CD4-positive, alpha-beta T cell treated with Interleukin-4 for 4 hours (primary cell): ENCODE measurements around the gene MYBPC1.
"Not testable (repeated sequence)": the region's sequence is repeated elsewhere in the genome, so short reads cannot be mapped to it uniquely, and the experiment has no call there.

Experiments used
- DNase-seq: peaks from one replicate; pipeline ENCODE4 v3.0.0-alpha.2; 2020

Gene MYBPC1

DNA sequence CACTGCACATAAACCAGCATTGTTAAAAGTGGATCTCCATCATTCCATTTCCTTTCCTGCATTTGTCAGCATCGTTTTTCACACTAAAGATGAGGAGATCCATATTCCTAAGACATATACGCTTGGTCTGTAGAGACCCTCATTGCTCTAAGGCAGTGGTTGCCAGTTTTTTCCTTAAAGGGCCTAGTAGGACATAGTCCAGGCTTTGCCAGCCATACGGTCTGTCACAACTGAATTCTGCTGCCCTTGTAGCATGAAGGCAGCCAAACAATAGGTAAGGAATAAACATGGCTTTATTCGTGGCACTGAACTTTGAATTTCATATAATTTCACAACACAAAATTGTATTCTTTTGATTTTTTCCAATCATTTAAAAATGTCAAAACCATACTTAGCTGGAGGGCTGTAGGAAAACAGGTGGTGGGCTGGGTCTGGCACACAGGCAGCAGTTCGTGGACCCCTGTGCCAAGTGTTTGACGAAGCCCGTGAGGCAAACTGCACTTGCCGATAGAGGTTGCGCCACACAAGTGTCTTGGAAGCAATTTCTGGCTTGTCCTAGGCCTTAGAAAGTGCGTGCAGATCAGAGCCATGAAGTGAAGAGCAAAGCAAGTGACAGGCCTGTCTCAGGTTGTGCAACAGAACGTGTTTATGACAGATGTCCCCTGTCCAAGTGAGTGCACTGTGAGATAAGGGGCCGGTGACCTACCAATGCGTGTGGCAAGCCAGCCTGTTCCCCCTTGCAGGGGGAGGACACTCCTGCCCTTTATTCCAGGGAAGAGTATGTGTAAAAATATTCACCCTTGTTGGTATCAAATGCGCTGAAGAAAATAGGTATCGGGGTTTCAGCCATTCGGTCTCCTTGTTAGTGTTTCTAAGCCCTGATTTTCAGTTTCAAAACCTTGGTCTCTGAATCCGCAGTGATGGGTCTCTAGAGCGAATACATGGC lies 101.8 kb downstream of the MYBPC1 start:
- no peak for DNase-seq

DNA sequence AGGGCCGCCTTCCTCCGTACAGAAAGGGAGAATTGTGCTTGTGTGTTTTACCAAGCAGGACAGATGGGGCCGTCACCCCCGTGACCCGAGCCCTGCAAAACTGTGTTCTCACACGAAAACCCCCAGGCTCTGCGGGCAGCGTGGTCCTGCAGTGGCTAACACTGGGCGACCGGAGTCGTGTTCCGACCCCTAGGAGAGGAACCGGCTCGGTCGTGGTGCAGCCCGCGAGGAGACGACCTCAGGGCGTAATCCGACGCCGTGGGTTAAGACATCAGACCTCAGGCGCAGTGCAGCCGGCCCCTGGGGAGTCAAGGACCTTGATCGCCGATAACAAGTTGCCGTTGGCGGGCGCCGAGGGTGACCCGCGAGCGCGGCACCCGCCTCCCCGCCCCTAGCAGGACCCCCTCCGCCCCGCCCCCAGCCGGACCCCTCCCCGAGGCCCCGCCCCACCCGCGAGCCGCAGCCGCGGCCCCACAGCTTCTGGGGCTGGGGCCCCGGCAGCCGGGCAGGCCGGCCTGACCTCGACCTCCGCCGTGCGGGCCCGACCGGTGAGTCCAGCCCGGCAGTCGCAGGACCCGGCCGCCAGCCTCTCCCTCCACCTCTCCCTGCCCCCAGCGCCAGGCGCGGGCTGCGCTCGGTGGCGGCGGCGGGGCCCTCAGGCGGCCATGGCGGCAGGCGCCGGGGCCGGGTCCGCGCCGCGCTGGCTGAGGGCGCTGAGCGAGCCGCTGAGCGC lies 102.6 kb downstream of the MYBPC1 start, which contains the start of gene CHPT1:
CHPT1 (plus strand) TSS at position 444 of the 733 bp plus-strand sequence; CDS start at position 666, 222 bp downstream.
- DNase-seq: peak; percentile 52

DNA sequence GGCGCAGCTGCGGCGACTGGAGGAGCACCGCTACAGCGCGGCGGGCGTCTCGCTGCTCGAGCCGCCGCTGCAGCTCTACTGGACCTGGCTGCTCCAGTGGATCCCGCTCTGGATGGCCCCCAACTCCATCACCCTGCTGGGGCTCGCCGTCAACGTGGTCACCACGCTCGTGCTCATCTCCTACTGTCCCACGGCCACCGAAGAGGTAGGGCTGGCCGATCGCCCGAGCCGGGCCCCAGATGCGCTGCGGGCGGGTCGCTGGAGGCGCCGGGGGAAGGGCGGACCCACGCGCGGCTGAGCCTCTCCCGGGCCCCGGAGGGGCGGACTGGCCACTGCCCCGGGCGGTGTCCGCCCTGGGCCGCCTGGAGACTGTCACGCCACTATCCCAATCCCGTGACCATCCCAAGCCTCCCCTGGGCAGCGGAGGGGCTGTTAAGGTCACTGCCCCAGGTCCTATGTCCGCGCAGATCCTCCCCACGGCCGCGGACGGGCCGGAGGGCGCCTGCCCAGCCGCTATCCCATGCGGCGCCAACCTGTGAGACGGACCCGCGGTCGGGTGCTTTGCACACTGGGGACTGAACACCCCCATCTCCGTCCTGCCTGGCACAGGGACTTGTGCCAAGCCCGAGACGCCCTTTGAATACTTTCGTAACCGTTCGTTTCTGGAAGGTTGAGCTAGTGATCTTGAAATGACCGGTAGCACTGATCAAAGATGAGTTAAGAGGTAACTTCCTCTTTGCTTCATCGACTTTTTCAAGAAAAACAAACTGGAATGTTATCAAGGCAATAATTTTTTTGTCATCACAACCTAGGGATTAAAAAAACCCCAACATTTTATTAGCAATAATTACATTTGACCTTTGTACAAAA lies 103.4 kb downstream of the MYBPC1 start:
- no peak for DNase-seq

DNA sequence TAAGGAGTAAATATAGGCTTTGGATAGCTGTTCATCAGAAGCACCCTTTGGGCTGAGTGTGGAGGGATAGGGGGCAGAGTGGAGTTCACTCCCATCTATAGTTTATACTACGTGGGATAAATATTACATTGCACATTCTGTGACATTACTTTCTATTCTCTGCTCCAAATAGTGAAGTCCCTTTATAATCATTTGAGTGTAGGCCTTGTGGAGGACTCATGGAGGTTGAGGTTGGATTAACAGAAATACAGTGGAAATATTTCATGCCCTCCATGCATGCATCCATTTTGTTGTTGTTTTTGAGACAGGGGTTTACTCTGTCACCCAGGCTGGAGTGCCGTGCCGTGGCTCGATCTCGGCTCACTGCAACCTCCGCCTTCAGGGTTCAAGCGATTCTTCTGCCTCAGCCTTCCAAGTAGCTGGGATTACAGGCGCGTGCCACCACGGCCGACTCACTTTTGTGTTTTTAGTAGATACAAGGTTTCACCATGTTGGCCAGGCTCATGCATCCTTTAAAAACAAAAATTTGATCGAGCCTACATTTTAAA lies 104.1 kb downstream of the MYBPC1 start:
- DNase-seq: no peak

DNA sequence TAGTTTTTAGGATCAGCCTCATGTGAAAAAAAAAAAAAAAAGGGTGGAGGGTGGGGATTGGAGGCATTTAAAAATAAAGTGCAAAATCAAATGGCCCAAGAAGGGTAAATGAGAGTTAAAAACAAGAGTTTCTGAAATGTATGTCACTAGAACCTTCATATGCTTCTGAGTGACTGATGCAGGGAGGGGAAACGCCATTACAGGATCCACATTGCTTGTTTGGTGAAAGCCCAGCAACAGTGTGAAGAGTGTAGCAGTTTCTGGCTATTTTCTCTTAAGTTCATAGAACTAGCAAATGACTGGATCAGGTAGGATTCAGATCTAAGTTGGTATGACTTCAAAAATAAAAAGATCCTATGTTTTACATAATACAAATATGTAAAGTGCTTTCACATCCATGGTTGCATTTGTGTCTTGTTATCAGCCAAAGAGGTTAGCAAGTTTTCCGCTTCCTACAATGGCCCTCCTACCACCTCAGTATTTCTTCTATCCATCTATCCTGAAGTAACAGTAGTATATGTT lies 105.6 kb downstream of the MYBPC1 start:
- DNase-seq: no peak

DNA sequence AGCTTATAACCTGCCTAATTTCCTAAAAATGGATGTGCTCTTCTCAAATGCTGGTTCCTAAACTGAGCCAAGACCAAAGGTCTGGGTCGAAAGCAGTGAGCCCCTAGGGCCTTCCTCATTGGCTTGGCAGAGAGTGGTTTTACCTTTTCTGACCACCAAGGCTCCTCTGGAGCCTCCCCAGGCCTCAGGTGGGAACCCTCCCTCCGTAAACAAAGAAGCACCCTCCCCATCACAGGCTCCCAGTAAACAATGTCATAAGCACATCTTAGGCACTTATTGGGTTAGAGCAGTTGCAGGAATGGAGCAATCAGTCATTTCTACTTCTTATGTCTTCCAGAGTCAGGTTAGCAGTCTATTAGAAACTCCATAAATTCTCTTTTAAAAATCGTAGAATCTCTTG lies 108.7 kb downstream of the MYBPC1 start:
- DNase-seq: no peak

DNA sequence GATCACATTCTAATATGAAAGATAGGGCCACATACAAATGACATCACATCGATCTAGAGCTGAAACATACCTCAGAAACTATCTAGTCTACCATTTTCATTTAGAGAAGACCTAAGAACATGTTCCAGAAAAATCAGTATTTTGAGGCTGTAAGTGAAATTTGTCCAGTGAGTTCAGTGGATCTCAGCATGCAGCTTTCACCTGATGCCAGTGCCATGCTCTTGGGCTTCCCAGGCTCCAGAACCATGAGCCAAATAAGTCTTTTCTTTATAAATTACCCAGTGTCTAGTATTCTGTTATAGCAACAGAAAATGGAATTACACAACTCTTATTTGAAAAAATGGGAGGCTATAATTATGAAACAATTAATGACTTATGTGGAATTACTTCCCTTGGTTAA lies 111.6 kb downstream of the MYBPC1 start:
- no peak for DNase-seq

DNA sequence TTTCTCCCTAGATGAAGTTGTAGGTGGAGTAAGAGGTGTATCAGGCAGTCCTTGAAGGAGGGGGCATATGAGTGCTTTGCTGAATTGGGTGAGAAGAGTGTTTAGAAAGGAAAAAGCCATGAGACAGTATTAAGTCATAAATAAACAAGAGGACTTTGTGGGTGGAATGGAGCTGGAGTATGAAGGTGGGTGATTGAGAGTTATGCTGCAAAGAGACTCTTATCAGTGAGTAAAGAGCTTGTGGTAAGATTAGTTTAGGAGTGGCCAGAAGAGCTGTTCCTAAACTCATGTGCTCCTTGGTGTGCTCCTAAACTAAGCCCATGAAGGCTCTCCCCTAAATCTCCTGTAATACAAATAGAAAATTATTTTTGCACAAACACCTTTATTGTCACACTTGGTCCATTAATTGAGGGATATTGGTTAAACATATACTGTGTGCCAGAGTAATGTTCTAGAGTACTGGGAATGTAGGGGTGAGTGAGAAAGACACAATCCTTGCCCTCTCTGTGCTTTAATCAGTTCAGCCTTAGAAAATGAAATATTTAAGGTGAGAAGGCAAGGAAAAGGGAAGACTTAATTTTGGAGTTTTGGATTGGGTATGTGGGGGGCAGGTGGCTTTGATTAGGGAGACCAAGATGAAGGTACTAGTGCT lies 112.5 kb downstream of the MYBPC1 start:
- DNase-seq: no peak

DNA sequence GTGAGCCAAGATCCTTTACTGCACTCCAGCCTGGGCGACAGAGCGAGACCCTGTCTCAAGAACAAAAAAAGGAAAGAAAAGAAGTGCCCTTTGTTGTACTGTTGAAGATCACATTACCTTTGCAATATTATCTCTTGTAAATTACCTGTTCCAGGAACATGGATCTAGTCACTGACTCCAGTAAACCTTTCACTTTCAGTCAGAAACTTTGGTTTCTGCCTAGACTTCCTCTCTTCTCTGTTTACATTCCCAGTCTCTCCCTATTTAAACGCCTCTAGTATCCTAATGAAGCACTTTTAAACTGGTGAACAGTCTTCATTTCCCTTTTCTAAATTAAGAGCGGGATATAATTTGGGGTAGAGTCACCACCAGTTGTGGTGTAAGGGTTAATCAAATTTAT lies 115.5 kb downstream of the MYBPC1 start:
- DNase-seq: no peak

DNA sequence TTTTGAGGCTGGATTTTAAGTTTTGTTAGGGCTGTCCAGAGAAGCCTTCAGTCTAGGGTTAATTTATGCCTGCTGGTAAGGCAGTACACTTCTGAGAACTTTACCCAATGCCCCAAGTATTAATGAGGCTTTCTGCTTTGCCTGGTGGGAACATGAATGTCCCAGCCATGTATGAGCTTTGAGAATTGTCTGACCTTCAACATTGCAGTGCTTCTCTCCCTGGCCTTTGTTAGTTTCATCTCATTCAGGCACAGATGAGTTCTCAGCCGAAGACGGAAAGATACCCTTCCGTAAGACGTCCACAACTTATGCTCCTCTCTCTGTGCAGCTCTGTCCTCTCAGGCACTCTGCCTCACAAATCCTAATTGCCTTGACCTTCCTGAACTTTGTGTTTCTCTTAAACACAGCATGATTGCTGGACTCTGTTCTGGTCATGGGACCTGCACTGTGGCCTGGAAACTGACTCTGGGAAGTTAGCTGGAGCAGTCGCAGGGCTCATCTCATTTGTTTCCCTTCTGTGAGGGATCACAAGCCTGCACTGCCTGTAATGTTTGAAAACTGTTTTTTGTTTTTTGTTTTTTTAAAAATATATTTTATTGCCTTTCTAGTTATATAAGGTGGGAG lies 118.4 kb downstream of the MYBPC1 start:
- DNase-seq: no peak

DNA sequence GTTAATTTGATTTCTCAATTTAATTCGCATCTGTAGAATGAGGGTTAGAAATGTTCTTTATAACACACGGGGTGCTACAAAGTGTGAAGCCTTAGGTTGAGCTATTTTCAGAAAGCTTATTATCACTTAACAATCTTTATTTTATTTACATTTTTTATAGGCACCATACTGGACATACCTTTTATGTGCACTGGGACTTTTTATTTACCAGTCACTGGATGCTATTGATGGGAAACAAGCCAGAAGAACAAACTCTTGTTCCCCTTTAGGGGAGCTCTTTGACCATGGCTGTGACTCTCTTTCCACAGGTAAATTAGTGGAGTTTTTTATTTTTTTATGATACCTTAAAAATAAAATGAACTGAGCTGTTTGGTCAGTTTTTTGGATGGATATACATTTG lies 119.2 kb downstream of the MYBPC1 start:
- DNase-seq: no peak

DNA sequence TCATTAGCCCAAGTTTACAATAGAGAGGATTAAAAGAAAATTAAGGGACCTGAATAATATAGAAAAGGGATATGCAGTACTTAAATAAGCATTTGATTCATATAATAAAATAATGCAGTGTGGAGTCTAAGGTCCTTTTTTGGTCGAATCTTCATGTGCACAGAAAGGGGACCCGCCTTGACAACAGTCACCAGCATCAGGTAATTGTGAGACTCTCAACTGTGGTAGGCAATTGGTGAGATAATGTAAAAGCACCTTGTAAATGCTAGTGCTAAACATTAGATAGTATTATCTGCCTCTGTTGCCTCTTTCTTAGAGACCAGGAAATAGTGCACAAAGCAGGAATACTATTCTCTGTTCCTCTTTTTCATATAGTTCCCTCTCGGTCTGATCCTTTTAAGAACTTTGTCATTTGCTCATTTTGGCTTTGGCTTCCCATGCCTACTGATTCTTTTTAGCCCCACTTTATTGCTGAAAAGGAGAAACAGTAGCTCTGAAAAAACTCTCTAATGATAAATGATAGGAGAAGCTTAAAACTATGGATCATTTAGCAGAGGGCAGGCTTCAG lies 120.2 kb downstream of the MYBPC1 start:
- DNase-seq: no peak

DNA sequence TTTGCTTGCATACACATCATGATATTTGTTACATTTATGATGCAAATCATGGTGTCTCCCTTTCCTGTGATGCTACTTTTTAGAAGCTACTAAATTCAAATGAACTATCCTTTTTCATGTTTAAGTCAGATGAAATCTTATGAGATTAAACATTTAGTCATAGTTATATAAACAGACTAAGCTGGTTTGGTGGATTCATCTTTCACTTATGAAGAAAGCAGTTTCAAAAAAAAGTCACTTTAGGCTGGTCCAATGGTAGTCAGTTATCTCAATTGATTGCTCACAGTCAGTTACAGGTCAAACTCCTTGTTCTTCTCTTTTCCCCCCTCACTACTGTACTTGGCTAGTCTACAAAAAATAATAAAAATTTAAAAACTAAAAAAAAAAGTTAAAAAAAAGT lies 124.8 kb downstream of the MYBPC1 start:
- no peak for DNase-seq

DNA sequence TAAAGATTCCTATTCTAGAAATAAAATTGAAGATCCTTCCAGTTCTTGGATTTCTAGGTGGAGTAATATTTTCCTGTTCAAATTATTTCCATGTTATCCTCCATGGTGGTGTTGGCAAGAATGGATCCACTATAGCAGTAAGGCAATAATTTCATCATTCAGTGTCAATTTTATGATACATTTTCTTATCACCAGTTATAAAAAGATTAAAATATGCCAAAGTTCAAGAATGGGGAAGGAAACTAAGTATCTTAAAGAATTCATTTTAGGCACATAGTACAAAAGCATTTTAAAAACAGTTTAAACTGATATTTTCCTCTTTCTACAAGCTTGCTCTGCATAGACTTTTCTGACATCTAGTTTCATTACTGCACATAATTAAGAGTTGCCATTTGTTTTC lies 125.3 kb downstream of the MYBPC1 start:
- DNase-seq: no peak

DNA sequence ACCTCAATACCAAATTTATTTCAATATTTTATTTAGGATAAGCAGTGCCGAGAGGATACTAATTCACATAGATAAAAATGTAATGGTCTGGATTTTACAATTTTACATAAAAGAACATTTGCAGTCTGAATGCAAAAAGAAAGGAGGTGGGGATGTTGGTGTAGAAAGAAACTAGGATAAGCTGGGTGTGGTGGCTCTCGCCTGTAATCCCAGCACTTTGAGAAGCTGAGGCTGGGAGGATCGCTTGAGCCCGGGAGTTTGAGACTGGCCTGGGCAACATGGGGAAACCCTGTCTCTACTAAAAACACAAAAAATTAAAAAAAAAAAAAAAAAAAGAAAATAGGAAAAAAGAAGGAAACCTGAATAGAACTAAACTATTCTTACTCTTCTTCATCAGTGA lies 127.6 kb downstream of the MYBPC1 start:
- no peak for DNase-seq

DNA sequence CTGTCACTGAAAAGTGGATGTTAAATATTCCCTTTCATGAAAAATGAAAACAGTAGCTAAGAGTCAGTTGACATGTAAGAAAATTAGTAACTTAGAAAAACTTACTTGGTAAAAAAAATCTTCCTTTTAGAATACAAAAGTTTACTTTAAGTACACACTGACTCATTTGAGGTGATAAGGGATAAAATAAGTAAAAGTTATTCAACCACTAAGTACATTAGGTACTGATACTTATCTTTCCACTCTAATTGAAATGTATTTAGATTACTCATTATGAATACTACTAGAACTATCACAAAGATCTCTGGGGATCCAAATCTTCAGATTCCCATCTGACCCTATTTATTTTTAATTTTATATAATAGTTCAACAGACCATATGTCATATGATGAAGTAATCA lies 132.3 kb downstream of the MYBPC1 start:
- DNase-seq: no peak

DNA sequence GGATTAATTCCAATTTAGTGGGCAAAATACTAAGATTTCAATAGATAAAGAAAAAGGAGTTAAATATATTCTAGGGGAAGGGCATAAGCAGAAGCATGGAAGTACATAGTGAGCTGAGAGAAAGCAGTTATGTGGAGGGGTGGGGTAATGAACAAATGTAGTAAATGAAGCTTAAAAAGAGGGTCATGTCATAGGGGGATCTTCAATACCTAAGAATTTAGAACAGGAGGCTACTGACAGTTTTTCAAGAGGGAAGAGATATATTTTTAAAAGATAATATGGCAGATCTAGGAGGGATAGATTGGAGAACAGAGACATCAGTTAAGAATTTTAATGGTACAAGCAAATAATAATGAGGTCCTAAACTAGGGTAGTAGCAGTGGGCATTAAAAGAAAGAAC lies 135.1 kb downstream of the MYBPC1 start:
- no peak for DNase-seq

DNA sequence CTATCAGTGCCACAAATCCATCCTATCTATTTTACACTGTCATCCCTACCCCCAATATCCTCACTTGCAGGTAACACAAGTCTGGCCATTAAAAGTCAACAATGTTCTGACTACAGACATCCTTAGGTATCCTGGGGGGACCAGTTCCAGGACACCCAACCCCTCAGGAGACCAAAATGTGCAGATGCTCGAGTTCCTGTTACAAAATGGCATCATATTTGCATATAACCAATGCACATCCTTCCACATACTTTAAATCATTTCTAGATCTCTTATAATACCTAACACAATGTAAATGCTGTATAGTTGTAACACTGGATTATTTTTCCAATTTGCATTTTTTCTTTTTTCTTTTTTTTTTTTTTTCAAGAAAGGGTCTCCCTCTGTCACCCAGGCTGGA lies 137.5 kb downstream of the MYBPC1 start:
- DNase-seq: no peak

DNA sequence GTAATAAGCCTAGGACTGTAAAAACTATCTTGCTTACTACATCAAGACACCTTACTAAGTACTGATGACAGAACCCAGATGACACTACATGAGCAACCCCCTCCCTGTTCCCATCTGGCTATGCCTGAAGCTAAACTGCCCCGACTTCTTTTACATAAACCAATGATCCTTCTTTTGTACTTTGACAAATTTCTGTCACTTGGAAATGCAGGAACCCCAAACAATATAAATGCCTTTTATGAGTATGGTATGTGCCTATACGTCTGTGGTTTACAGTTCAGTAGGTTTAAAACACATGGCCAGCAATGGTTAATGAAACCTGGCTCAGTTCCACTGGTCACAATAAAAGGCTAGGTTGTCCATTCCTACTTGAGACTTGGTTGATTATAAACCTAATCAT lies 138.4 kb downstream of the MYBPC1 start:
- no peak for DNase-seq

DNA sequence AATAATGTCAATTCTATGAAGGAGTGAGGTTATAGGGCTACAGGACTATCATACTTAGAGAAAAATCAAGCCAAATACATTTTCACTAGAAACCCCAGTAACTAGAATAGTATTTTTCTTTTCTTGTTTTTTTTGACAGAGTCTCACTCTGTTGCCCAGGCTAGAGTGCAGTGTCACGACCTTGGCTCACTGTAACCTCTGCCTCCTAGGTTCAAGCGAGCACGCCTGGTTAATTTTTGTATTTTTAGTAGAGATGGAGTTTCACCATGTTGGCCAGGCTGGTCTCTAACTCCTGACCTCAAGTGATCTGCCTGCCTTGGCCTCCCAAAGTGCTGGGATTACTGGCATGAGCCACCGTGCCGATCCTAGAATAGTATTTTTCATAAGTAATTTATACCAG lies 139.7 kb downstream of the MYBPC1 start:
- DNase-seq: not testable (repeated sequence)
